GM23338 (cell line): Measurements from ENCODE around the gene ZBTB37. TPM values are rescaled to one million over a fixed set of nuclear protein-coding genes. Genes with fewer than 3 reads are reported as not detected.

Experiments
- ATAC-seq: fragments of 200-7000 bp; cut with Tn5 transposase; 3 replicates; pipeline ENCODE4 v1.9.1; 2020
- DNase-seq: peaks from one replicate; pipeline ENCODE4 v3.0.0-alpha.2; 2015; ENCODE audit warnings: low spot score
- H2AFZ ChIP-seq: fragments of 200-600 bp; sonication (generic); 2 replicates; pipeline ENCODE4 v1.8.0; 2016; ENCODE audit warnings: antibody characterized with exemption, mild to moderate bottlenecking, moderate library complexity
- H3F3A ChIP-seq: fragments of 200-600 bp; sonication (generic); replicated peaks from 2 replicates; pipeline ENCODE4 v1.8.0; 2017; ENCODE audit warnings: antibody characterized with exemption, mixed run types, low read depth
- H3K27ac ChIP-seq: fragments of 200-600 bp; sonication (generic); 2 replicates; pipeline ENCODE4 v1.6.1; 2016; ENCODE audit warnings: low read depth
- H3K27me3 ChIP-seq: fragments of 200-600 bp; sonication (generic); 2 replicates; pipeline ENCODE4 v1.8.0; 2016; ENCODE audit warnings: mild to moderate bottlenecking, mixed run types, moderate library complexity; ENCODE audit not compliant: insufficient read depth
- H3K36me3 ChIP-seq: fragments of 200-600 bp; sonication (generic); 2 replicates; pipeline ENCODE4 v1.8.0; 2016; ENCODE audit warnings: mild to moderate bottlenecking; ENCODE audit not compliant: insufficient read depth
- H3K4me1 ChIP-seq: fragments of 200-600 bp; sonication (generic); 2 replicates; pipeline ENCODE4 v1.8.0; 2016; ENCODE audit warnings: mild to moderate bottlenecking, moderate library complexity; ENCODE audit not compliant: insufficient read depth
- H3K4me2 ChIP-seq: fragments of 200-600 bp; sonication (generic); 2 replicates; pipeline ENCODE4 v1.7.1; 2017; ENCODE audit warnings: mixed run types
- H3K4me3 ChIP-seq: fragments of 200-600 bp; sonication (generic); 2 replicates; pipeline ENCODE4 v1.6.1; 2016; ENCODE audit warnings: mixed run types
- H3K79me2 ChIP-seq: fragments of 200-600 bp; sonication (generic); replicated peaks from 2 replicates; pipeline ENCODE4 v1.8.0; 2017; ENCODE audit warnings: mild to moderate bottlenecking; ENCODE audit not compliant: insufficient read depth
- H3K9me2 ChIP-seq: fragments of 200-600 bp; sonication (generic); 2 replicates; pipeline ENCODE4 v1.8.0; 2017; ENCODE audit not compliant: insufficient read depth
- H4K20me1 ChIP-seq: fragments of 200-600 bp; sonication (generic); replicated peaks from 2 replicates; pipeline ENCODE4 v1.8.0; 2017; ENCODE audit warnings: mild to moderate bottlenecking; ENCODE audit not compliant: insufficient read depth
- H3K27ac Mint-ChIP-seq: 2 replicates; pipeline ENCODE4 v1.8.0; 2020; ENCODE audit warnings: inconsistent platforms, mild to moderate bottlenecking, moderate library complexity, mixed read lengths
- H3K27me3 Mint-ChIP-seq: 3 replicates; pipeline ENCODE4 v1.8.0; 2022; ENCODE audit warnings: low read depth, mild to moderate bottlenecking, moderate library complexity, mixed read lengths, inconsistent platforms; ENCODE audit not compliant: insufficient read depth, poor library complexity
- H3K36me3 Mint-ChIP-seq: 3 replicates; pipeline ENCODE4 v1.8.0; 2021; ENCODE audit warnings: low read depth, mild to moderate bottlenecking, inconsistent platforms, moderate library complexity, mixed read lengths
- H3K4me1 Mint-ChIP-seq: 3 replicates; pipeline ENCODE4 v1.8.0; 2020; ENCODE audit warnings: mild to moderate bottlenecking, inconsistent platforms, mixed read lengths
- H3K4me3 Mint-ChIP-seq: 3 replicates; pipeline ENCODE4 v1.8.0; 2021; ENCODE audit warnings: moderate library complexity, mild to moderate bottlenecking, inconsistent platforms, mixed read lengths
- H3K9me3 Mint-ChIP-seq: 3 replicates; pipeline ENCODE4 v1.8.0; 2020; ENCODE audit warnings: moderate library complexity, mild to moderate bottlenecking, inconsistent platforms, mixed read lengths
- CREB1 ChIP-seq: fragments of 250-450 bp; sonication (Bioruptor Pico); IDR thresholded peaks from 2 replicates; pipeline ENCODE4 v1.5.0; 2020; ENCODE audit warnings: low read depth, mild to moderate bottlenecking, moderate library complexity
- CTCF ChIP-seq, 2 experiments: fragments of 200-600 bp in 1 of 2; sonication (generic) in 1 of 2; conservative IDR thresholded peaks; 2 replicates each; pipeline versions ENCODE4 v1.5.1 to v1.6.1; 2016 to 2017; ENCODE audit warnings: antibody characterized with exemption in 2 of 2, low read depth in 2 of 2, mild to moderate bottlenecking in 2 of 2, moderate library complexity in 1 of 2
- ETS1 ChIP-seq: IDR thresholded peaks from 2 replicates; pipeline ENCODE4 v1.6.1; 2016; ENCODE audit warnings: antibody characterized with exemption
- EZH2 ChIP-seq: fragments of 200-600 bp; sonication (generic); IDR thresholded peaks from one replicate; pipeline ENCODE4 v1.8.0; 2017; ENCODE audit warnings: antibody characterized with exemption, mild to moderate bottlenecking, low read depth; ENCODE audit not compliant: unreplicated experiment
- EZH2phosphoT487 ChIP-seq: fragments of 200-600 bp; sonication (generic); IDR thresholded peaks from one replicate; pipeline ENCODE4 v1.8.1; 2018; ENCODE audit warnings: antibody characterized with exemption; ENCODE audit not compliant: unreplicated experiment
- JUNB ChIP-seq: IDR thresholded peaks from one replicate; pipeline ENCODE4 v1.6.1; 2016; ENCODE audit warnings: antibody characterized with exemption; ENCODE audit not compliant: unreplicated experiment
- NANOG ChIP-seq: IDR thresholded peaks from 2 replicates; pipeline ENCODE4 v1.6.1; 2016; ENCODE audit warnings: antibody characterized with exemption, borderline replicate concordance
- POLR2AphosphoS5 ChIP-seq: IDR thresholded peaks from 2 replicates; pipeline ENCODE4 v1.6.1; 2016; ENCODE audit warnings: antibody characterized with exemption, low read depth
- REST ChIP-seq: IDR thresholded peaks from one replicate; pipeline ENCODE4 v1.6.1; 2018; ENCODE audit warnings: antibody characterized with exemption; ENCODE audit not compliant: unreplicated experiment
- STAT1 ChIP-seq: IDR thresholded peaks from one replicate; pipeline ENCODE4 v1.6.1; 2016; ENCODE audit warnings: antibody characterized with exemption; ENCODE audit not compliant: unreplicated experiment
- ZNF114 ChIP-seq: fragments of 250-450 bp; sonication (Bioruptor Pico); IDR thresholded peaks from 2 replicates; pipeline ENCODE4 v1.5.0; 2020; ENCODE audit warnings: mild to moderate bottlenecking, moderate library complexity
- ZNF331 ChIP-seq: fragments of 250-450 bp; sonication (Bioruptor Pico); IDR thresholded peaks from 2 replicates; pipeline ENCODE4 v1.5.0; 2020; ENCODE audit warnings: low read depth, mild to moderate bottlenecking, moderate library complexity
- ZNF462 ChIP-seq: fragments of 250-450 bp; sonication (Bioruptor Pico); IDR thresholded peaks from 2 replicates; pipeline ENCODE4 v1.5.0; 2020; ENCODE audit warnings: mild to moderate bottlenecking, moderate library complexity
- polyA plus RNA-seq: library from polyadenylated mRNA; unstranded; fragments of >200 nt; fragmentation: Nextera tagmentation; extraction: Ambion mirVana; gene quantifications from 2 replicates; pipeline ENCODE4 v1.2.1, GENCODE V29; 2016
- total RNA-seq: library from RNA; depleted of rRNA; stranded (reverse); fragments of >200 nt; shearing (Covaris generic); gene quantifications from 2 replicates; pipeline ENCODE4 v1.2.3, GENCODE V29; 2014

The ZBTB37 gene
- total and polyA plus RNA-seq, 2 experiments from 2014 or later: 2.7 to 15.8 TPM

GRCh38 chr1:173852105-173852504 lies 16.1 kb upstream of the ZBTB37 start:
- Histone ChIP-seq H3K4me1 (peaks cover 11% of the 10 kb centered on the region), H3F3A (0 out of 2 replicates have a peak, but pooled peaks cover 3% of the 10 kb centered on the region), H3K79me2 (0 out of 2 replicates have a peak, but pooled peaks cover 4% of the 10 kb centered on the region), H3K4me3 (no peak overlapping the region), H3K9me2 (no peaks in the 10 kb centered on the region), H4K20me1 (no peaks in the 10 kb centered on the region), H3K36me3 (no peaks in the 10 kb centered on the region), H3K27me3 (no peaks in the 10 kb centered on the region), H2AFZ (no peak overlapping the region), H3K27ac (peak overlapping the region; percentile 86), H3K4me2 (no peak overlapping the region)
- DNase-seq: no peak
- Mint-ChIP-seq H3K27me3 (peaks cover 8% of the 10 kb centered on the region), H3K27ac (no peak overlapping the region), H3K36me3 (peaks cover 57% of the 10 kb centered on the region), H3K9me3 (no peaks in the 10 kb centered on the region; the same call in 2 of the 3 replicates), H3K4me1 (peaks cover 14% of the 10 kb centered on the region), H3K4me3 (no peak overlapping the region)
- TF ChIP-seq REST (no peak), ETS1 (no peak), JUNB (no peak), ZNF114 (no peak), EZH2 (no peak), CREB1 (no peak), ZNF462 (CRISPR knock-in tag) (no peak), CTCF (conservative IDR thresholded peaks at IDR 0.05; ENCODE audit: low read depth in 2 of 2) (no peak), NANOG (no peak), ZNF331 (CRISPR knock-in tag) (no peak), EZH2phosphoT487 (no peak), POLR2AphosphoS5 (no peak), STAT1 (no peak)
- ATAC-seq: no peak
